22Rv1 (cell line): ENCODE results near the gene NME3.

Source experiments
- H3K27ac ChIP-seq: fragments of 450-650 bp; 2 replicates; pipeline ENCODE4 v1.5.1; 2017
- CTCF ChIP-seq: fragments of 450-650 bp; IDR thresholded peaks from 2 replicates; pipeline ENCODE4 v1.5.1; 2017; ENCODE audit warnings: mild to moderate bottlenecking
- ZFX ChIP-seq: fragments of 450-650 bp; IDR thresholded peaks from 2 replicates; pipeline ENCODE4 v1.6.1; 2017; ENCODE audit warnings: antibody characterized with exemption, borderline replicate concordance

Gene NME3

GRCh38 chr16:1757714-1758461 is 13.5 kb downstream of the NME3 start:
- H3K27ac ChIP-seq = no peak overlapping the region
- TF ChIP-seq ZFX (no peak), CTCF (no peak)

GRCh38 chr16:1754204-1754603 is 17.1 kb downstream of the NME3 start:
- H3K27ac ChIP-seq = no peak overlapping the region
- TF ChIP-seq ZFX = no peak
- TF ChIP-seq CTCF = no peak

GRCh38 chr16:1752853-1753252 is 18.5 kb downstream of the NME3 start:
- TF ChIP-seq ZFX = no peak
- TF ChIP-seq CTCF = no peak
- no peak overlapping the region for H3K27ac ChIP-seq

GRCh38 chr16:1751946-1752345 is 19.4 kb downstream of the NME3 start:
- no peak for TF ChIP-seq ZFX
- no peak for TF ChIP-seq CTCF
- H3K27ac ChIP-seq = no peak overlapping the region

GRCh38 chr16:1749152-1750117 is 21.9 kb downstream of the NME3 start:
- TF ChIP-seq ZFX (no peak), CTCF (no peak)
- H3K27ac ChIP-seq = no peak overlapping the region

- H3K27ac ChIP-seq = no peak overlapping the region
- TF ChIP-seq ZFX = no peak
- TF ChIP-seq CTCF = no peak
These were observed 23.4 kb downstream of the NME3 start for GRCh38 chr16:1747934-1748333.
